GM23338 (cell line): ENCODE results near the gene NLRP10. TPM values are rescaled to one million over a fixed set of nuclear protein-coding genes. Genes with fewer than 3 reads are reported as not detected.
A peak's percentile ranks its signal among the peaks of the same experiment; 100 is the strongest.

Source experiments
- ATAC-seq: fragments of 200-7000 bp; cut with Tn5 transposase; 3 replicates; pipeline ENCODE4 v1.9.1; 2020
- DNase-seq: peaks from one replicate; pipeline ENCODE4 v3.0.0-alpha.2; 2015; ENCODE audit warnings: low spot score
- H2AFZ ChIP-seq: fragments of 200-600 bp; sonication (generic); 2 replicates; pipeline ENCODE4 v1.8.0; 2016; ENCODE audit warnings: antibody characterized with exemption, mild to moderate bottlenecking, moderate library complexity
- H3F3A ChIP-seq: fragments of 200-600 bp; sonication (generic); replicated peaks from 2 replicates; pipeline ENCODE4 v1.8.0; 2017; ENCODE audit warnings: antibody characterized with exemption, mixed run types, low read depth
- H3K27ac ChIP-seq: fragments of 200-600 bp; sonication (generic); 2 replicates; pipeline ENCODE4 v1.6.1; 2016; ENCODE audit warnings: low read depth
- H3K27me3 ChIP-seq: fragments of 200-600 bp; sonication (generic); 2 replicates; pipeline ENCODE4 v1.8.0; 2016; ENCODE audit warnings: mild to moderate bottlenecking, mixed run types, moderate library complexity; ENCODE audit not compliant: insufficient read depth
- H3K36me3 ChIP-seq: fragments of 200-600 bp; sonication (generic); 2 replicates; pipeline ENCODE4 v1.8.0; 2016; ENCODE audit warnings: mild to moderate bottlenecking; ENCODE audit not compliant: insufficient read depth
- H3K4me1 ChIP-seq: fragments of 200-600 bp; sonication (generic); 2 replicates; pipeline ENCODE4 v1.8.0; 2016; ENCODE audit warnings: mild to moderate bottlenecking, moderate library complexity; ENCODE audit not compliant: insufficient read depth
- H3K4me2 ChIP-seq: fragments of 200-600 bp; sonication (generic); 2 replicates; pipeline ENCODE4 v1.7.1; 2017; ENCODE audit warnings: mixed run types
- H3K4me3 ChIP-seq: fragments of 200-600 bp; sonication (generic); 2 replicates; pipeline ENCODE4 v1.6.1; 2016; ENCODE audit warnings: mixed run types
- H3K79me2 ChIP-seq: fragments of 200-600 bp; sonication (generic); replicated peaks from 2 replicates; pipeline ENCODE4 v1.8.0; 2017; ENCODE audit warnings: mild to moderate bottlenecking; ENCODE audit not compliant: insufficient read depth
- H3K9me2 ChIP-seq: fragments of 200-600 bp; sonication (generic); 2 replicates; pipeline ENCODE4 v1.8.0; 2017; ENCODE audit not compliant: insufficient read depth
- H4K20me1 ChIP-seq: fragments of 200-600 bp; sonication (generic); replicated peaks from 2 replicates; pipeline ENCODE4 v1.8.0; 2017; ENCODE audit warnings: mild to moderate bottlenecking; ENCODE audit not compliant: insufficient read depth
- H3K27ac Mint-ChIP-seq: 2 replicates; pipeline ENCODE4 v1.8.0; 2020; ENCODE audit warnings: inconsistent platforms, mild to moderate bottlenecking, moderate library complexity, mixed read lengths
- H3K27me3 Mint-ChIP-seq: 3 replicates; pipeline ENCODE4 v1.8.0; 2022; ENCODE audit warnings: low read depth, mild to moderate bottlenecking, moderate library complexity, mixed read lengths, inconsistent platforms; ENCODE audit not compliant: insufficient read depth, poor library complexity
- H3K36me3 Mint-ChIP-seq: 3 replicates; pipeline ENCODE4 v1.8.0; 2021; ENCODE audit warnings: low read depth, mild to moderate bottlenecking, inconsistent platforms, moderate library complexity, mixed read lengths
- H3K4me1 Mint-ChIP-seq: 3 replicates; pipeline ENCODE4 v1.8.0; 2020; ENCODE audit warnings: mild to moderate bottlenecking, inconsistent platforms, mixed read lengths
- H3K4me3 Mint-ChIP-seq: 3 replicates; pipeline ENCODE4 v1.8.0; 2021; ENCODE audit warnings: moderate library complexity, mild to moderate bottlenecking, inconsistent platforms, mixed read lengths
- H3K9me3 Mint-ChIP-seq: 3 replicates; pipeline ENCODE4 v1.8.0; 2020; ENCODE audit warnings: moderate library complexity, mild to moderate bottlenecking, inconsistent platforms, mixed read lengths
- CREB1 ChIP-seq: fragments of 250-450 bp; sonication (Bioruptor Pico); IDR thresholded peaks from 2 replicates; pipeline ENCODE4 v1.5.0; 2020; ENCODE audit warnings: low read depth, mild to moderate bottlenecking, moderate library complexity
- EZH2 ChIP-seq: fragments of 200-600 bp; sonication (generic); IDR thresholded peaks from one replicate; pipeline ENCODE4 v1.8.0; 2017; ENCODE audit warnings: antibody characterized with exemption, mild to moderate bottlenecking, low read depth; ENCODE audit not compliant: unreplicated experiment
- EZH2phosphoT487 ChIP-seq: fragments of 200-600 bp; sonication (generic); IDR thresholded peaks from one replicate; pipeline ENCODE4 v1.8.1; 2018; ENCODE audit warnings: antibody characterized with exemption; ENCODE audit not compliant: unreplicated experiment
- JUNB ChIP-seq: IDR thresholded peaks from one replicate; pipeline ENCODE4 v1.6.1; 2016; ENCODE audit warnings: antibody characterized with exemption; ENCODE audit not compliant: unreplicated experiment
- NANOG ChIP-seq: IDR thresholded peaks from 2 replicates; pipeline ENCODE4 v1.6.1; 2016; ENCODE audit warnings: antibody characterized with exemption, borderline replicate concordance
- POLR2AphosphoS5 ChIP-seq: IDR thresholded peaks from 2 replicates; pipeline ENCODE4 v1.6.1; 2016; ENCODE audit warnings: antibody characterized with exemption, low read depth
- REST ChIP-seq: IDR thresholded peaks from one replicate; pipeline ENCODE4 v1.6.1; 2018; ENCODE audit warnings: antibody characterized with exemption; ENCODE audit not compliant: unreplicated experiment
- ZNF114 ChIP-seq: fragments of 250-450 bp; sonication (Bioruptor Pico); IDR thresholded peaks from 2 replicates; pipeline ENCODE4 v1.5.0; 2020; ENCODE audit warnings: mild to moderate bottlenecking, moderate library complexity
- ZNF462 ChIP-seq: fragments of 250-450 bp; sonication (Bioruptor Pico); IDR thresholded peaks from 2 replicates; pipeline ENCODE4 v1.5.0; 2020; ENCODE audit warnings: mild to moderate bottlenecking, moderate library complexity
- polyA plus RNA-seq: library from polyadenylated mRNA; unstranded; fragments of >200 nt; fragmentation: Nextera tagmentation; extraction: Ambion mirVana; gene quantifications from 2 replicates; pipeline ENCODE4 v1.2.1, GENCODE V29; 2016
- total RNA-seq: library from RNA; depleted of rRNA; stranded (reverse); fragments of >200 nt; shearing (Covaris generic); gene quantifications from 2 replicates; pipeline ENCODE4 v1.2.3, GENCODE V29; 2014

Gene NLRP10
- total and polyA plus RNA-seq, 2 experiments from 2014 or later: 1.1 to 4.3 TPM

DNA sequence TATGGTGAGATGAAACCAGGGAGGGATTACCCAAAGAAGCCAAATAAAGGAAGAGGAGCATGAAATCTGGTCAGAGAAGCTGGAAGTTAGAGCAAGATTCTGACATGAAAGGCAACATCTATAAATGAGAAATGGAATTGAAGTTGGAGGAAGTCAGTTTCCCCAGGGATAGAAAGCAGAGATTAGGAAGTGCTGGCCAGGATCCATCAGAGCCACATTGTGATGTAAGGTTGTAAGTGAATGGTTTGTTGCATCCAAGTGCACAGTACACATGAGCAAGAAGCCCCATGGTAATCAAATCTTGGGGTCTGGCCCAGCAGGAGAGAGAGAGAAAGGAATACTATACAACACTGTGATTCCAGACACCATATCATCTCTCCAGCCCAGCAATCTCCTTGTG is 6.6 kb upstream of the NLRP10 start:
- H3K36me3 Mint-ChIP-seq: peaks cover 4% of the 10 kb centered on the region; the same call in 1 of the 3 replicates
- Histone ChIP-seq H3K9me2 (peaks cover 3% of the 10 kb centered on the region; the same call in 1 of the 2 replicates), H3K4me3 (no peak overlapping the region), H4K20me1 (no peaks in the 10 kb centered on the region), H3K36me3 (no peaks in the 10 kb centered on the region), H3K4me1 (peaks cover 38% of the 10 kb centered on the region), H3K4me2 (no peak overlapping the region), H2AFZ (no peak overlapping the region), H3K27me3 (no peaks in the 10 kb centered on the region), H3K27ac (peak overlapping the region; percentile 92), H3F3A (0 out of 2 replicates have a peak, but pooled peaks cover 3% of the 10 kb centered on the region), H3K79me2 (peaks cover 17% of the 10 kb centered on the region)
- DNase-seq (no peak), ATAC-seq (no peak)
- no peak overlapping the region for H3K4me3 Mint-ChIP-seq
- H3K4me1 Mint-ChIP-seq: peaks cover 44% of the 10 kb centered on the region
- peaks cover under 1% of the 10 kb centered on the region for H3K27me3 Mint-ChIP-seq
- H3K9me3 Mint-ChIP-seq: no peaks in the 10 kb centered on the region
- no peak for TF ChIP-seq NANOG
- TF ChIP-seq POLR2AphosphoS5: no peak
- no peak for TF ChIP-seq ZNF114 (CRISPR knock-in tag)
- TF ChIP-seq JUNB: no peak
- TF ChIP-seq ZNF462: no peak
- no peak for TF ChIP-seq CREB1 (CRISPR knock-in tag)
- no peak for TF ChIP-seq EZH2phosphoT487
- no peak for TF ChIP-seq EZH2
- no peak for TF ChIP-seq REST
- H3K27ac Mint-ChIP-seq: no peak overlapping the region
